GM23248 (cell line): ENCODE data around the gene PLCL2.

Source experiments
- EZH2 ChIP-seq: fragments of 200-600 bp; sonication (generic); IDR thresholded peaks from 2 replicates; pipeline ENCODE4 v1.6.1; 2018; ENCODE audit warnings: antibody characterized with exemption, mild to moderate bottlenecking; ENCODE audit not compliant: insufficient read depth, poor library complexity, severe bottlenecking
- EZH2phosphoT487 ChIP-seq: fragments of 200-600 bp; sonication (generic); IDR thresholded peaks from 2 replicates; pipeline ENCODE4 v1.6.1; 2018; ENCODE audit warnings: antibody characterized with exemption, moderate library complexity, mild to moderate bottlenecking, low read depth; ENCODE audit not compliant: insufficient read depth

- TF ChIP-seq EZH2 (no peak), EZH2phosphoT487 (no peak)
These were observed 178.8 kb downstream of the PLCL2 start for GRCh38 chr3:17063596-17063995.
